ENCODE data around the gene ZNF428.
"Not testable (repeated sequence)": the region's sequence is repeated elsewhere in the genome, so short reads cannot be mapped to it uniquely, and the experiment has no call there.

Gene ZNF428

GRCh38 chr19:43639519-43640423 lies 20.3 kb upstream of the ZNF428 start, which contains the start of gene CADM4:
Gene CADM4, minus strand, starts transcription at chr19:43639850. Its CDS starts 60 bp downstream, at chr19:43639790.
- DNase-seq (ENCODE audit: low spot score), result no peak

GRCh38 chr19:43638995-43639518 lies 19.6 kb upstream of the ZNF428 start:
- no peak for DNase-seq (ENCODE audit: low spot score)

- DNase-seq (ENCODE audit: low spot score), result no peak
Measured at GRCh38 chr19:43638214-43638994, 19.0 kb upstream of the ZNF428 start.

GRCh38 chr19:43636121-43636683 lies 16.8 kb upstream of the ZNF428 start:
- no peak for DNase-seq (ENCODE audit: low spot score)

GRCh38 chr19:43635561-43635940 lies 16.1 kb upstream of the ZNF428 start:
- DNase-seq (ENCODE audit: low spot score), result not testable (repeated sequence)

GRCh38 chr19:43634872-43635560 lies 15.6 kb upstream of the ZNF428 start:
- no peak for DNase-seq (ENCODE audit: low spot score)

- DNase-seq (ENCODE audit: low spot score), result no peak
Measured at GRCh38 chr19:43634506-43634871, 15.1 kb upstream of the ZNF428 start.

GRCh38 chr19:43634068-43634467 lies 14.6 kb upstream of the ZNF428 start:
- no peak for DNase-seq (ENCODE audit: low spot score)

- no peak for DNase-seq (ENCODE audit: low spot score)
Measured at GRCh38 chr19:43633520-43633919, 14.1 kb upstream of the ZNF428 start.

GRCh38 chr19:43631491-43631890 lies 12.1 kb upstream of the ZNF428 start:
- DNase-seq (ENCODE audit: low spot score), result no peak

GRCh38 chr19:43628646-43629326 lies 9.4 kb upstream of the ZNF428 start:
- DNase-seq (ENCODE audit: low spot score), result no peak

- no peak for DNase-seq (ENCODE audit: low spot score)
Measured at GRCh38 chr19:43626838-43627237, 7.4 kb upstream of the ZNF428 start.

- DNase-seq (ENCODE audit: low spot score), result no peak
Measured at GRCh38 chr19:43625918-43626579, 6.6 kb upstream of the ZNF428 start.

GRCh38 chr19:43624933-43625332 lies 5.5 kb upstream of the ZNF428 start:
- no peak for DNase-seq (ENCODE audit: low spot score)

GRCh38 chr19:43623889-43624670 lies 4.7 kb upstream of the ZNF428 start:
- no peak for DNase-seq (ENCODE audit: low spot score)

GRCh38 chr19:43622956-43623355 lies 3.5 kb upstream of the ZNF428 start:
- no peak for DNase-seq (ENCODE audit: low spot score)

GRCh38 chr19:43622070-43622469 lies 2.6 kb upstream of the ZNF428 start:
- no peak for DNase-seq (ENCODE audit: low spot score)

- DNase-seq (ENCODE audit: low spot score), result no peak
Measured at GRCh38 chr19:43620061-43621001, 902 bp upstream of the ZNF428 start.

Data from SK-N-DZ (cell line).